GM19467 (cell line): Measurements from ENCODE around the gene KRT8.

Experiments used
- ATAC-seq: cut with Tn5 transposase; IDR thresholded peaks from one replicate; pipeline ENCODE4 v1.9.1; 2021; ENCODE audit warnings: mild to moderate bottlenecking, moderate library complexity; ENCODE audit not compliant: unreplicated experiment

Gene KRT8

DNA sequence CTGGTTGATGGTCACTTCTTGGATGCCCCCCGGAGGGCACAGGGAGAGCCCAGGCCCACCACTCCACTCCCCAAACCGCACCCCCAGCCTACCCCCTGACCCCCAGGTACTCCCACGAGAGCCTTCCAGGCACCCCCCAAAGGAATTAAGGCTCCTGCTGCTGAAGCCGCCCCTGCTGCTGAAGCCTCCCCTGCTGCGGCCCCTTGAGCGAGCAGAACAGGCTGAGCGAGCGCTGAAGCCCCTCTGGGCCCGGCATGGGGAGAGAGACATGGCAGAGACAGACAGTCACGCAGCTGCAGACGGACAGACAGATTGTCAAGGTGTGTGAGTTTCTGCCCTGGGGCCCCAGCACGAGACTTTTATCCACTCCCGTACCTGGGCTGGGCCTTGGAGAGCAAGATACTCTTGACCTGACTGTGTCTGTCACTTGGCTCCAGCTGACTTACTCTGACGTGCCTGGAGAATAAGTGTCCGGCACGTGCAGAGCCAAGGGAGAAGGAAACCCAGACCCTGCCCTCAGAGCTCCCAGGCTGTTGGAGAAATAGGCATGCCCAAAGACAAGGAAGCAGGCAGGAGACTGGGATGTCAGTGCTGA lies 56.1 kb downstream of the KRT8 start, which contains the start of gene KRT78:
TSS of gene KRT78 (minus strand) at position 334 of the 595 bp plus-strand sequence. CDS start at position 270, 64 bp downstream.
- ATAC-seq: no peak

DNA sequence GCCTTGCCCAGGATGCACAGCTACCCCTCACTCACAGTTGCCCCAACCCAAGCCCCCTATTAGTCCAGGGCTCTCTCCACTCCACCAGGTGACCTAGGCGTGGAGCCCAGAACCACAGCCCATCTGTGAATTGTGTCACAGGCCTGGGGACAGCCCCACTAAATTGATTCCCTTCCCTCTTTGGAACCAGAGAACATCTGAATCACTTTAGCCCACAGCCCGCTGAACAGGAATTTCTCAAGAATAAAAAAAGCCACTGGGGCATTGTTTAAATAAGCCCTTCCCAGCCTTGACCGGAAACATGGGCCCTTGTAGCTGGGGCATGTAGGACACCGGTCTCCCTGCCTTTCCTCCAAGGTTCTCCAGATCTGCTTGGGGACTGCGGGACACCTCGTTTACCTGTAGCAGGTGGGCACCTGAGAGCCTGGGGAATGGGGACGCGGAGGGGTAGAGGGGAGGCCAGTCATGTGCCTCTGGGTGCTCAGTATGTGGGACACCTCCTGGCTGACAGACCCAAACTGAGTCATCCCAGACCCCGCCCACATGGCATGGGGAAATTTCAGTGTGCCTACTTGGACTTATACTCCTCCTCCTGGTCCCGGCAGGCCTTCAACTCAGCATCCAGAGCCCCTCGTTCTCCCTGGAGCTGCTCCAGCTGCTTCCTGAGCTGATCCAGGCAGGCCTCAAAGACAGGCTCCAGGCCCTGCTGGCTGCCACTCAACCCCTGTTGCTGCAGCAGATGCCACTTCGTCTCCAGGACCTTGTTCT lies 57.4 kb downstream of the KRT8 start:
- ATAC-seq: no peak
